Prostate gland (tissue), 1 donor: ENCODE measurements around the gene PNMA1.

Experiments used
- POLR2A ChIP-seq: fragments of 450-650 bp; IDR thresholded peaks from one replicate; pipeline ENCODE4 v1.6.1; 2016; ENCODE audit warnings: antibody characterized with exemption, mild to moderate bottlenecking
- POLR2AphosphoS5 ChIP-seq: sonication (generic); formaldehyde crosslinking; IDR thresholded peaks from one replicate; pipeline ENCODE4 v1.6.1; 2017; ENCODE audit warnings: antibody characterized with exemption

- TF ChIP-seq POLR2AphosphoS5 (no peak), POLR2A (no peak)
These were observed 25.9 kb upstream of the PNMA1 start for GRCh38 chr14:73739899-73740617.
